IPS-NIHi11 (cell line): Measurements from ENCODE around the gene CITED1.

Experiments
- DNase-seq: peaks from one replicate; pipeline ENCODE4 v3.0.0; 2012; ENCODE audit warnings: mixed read lengths, low spot score

Gene CITED1

GRCh38 chrX:72270316-72270866 is 35.3 kb downstream of the CITED1 start:
- DNase-seq: no peak

GRCh38 chrX:72269671-72270251 is 36.0 kb downstream of the CITED1 start:
- no peak for DNase-seq

GRCh38 chrX:72268597-72269365 is 36.9 kb downstream of the CITED1 start:
- DNase-seq: no peak

- DNase-seq: no peak
Observed at GRCh38 chrX:72265263-72265662, 40.5 kb downstream of the CITED1 start.

DNA sequence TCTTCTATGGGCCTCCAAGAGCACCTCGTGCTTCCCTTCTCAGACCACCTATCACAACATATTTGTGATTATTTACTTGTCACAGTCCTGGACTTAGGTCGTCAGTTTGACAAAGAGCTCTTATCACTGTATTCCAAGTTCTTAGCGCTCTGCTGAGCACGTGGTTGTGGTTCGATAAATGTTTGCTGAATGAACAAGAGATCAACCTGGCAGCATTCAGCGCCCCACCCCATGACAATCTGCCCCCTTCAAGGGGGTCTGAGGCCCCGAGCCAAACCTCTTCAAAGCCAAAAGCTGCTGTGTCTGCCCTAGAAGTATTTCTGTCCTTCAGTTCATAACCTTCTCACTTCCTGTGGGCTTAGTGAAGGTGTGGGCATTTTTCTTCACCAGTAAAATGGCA is 43.6 kb downstream of the CITED1 start:
- DNase-seq: no peak

DNA sequence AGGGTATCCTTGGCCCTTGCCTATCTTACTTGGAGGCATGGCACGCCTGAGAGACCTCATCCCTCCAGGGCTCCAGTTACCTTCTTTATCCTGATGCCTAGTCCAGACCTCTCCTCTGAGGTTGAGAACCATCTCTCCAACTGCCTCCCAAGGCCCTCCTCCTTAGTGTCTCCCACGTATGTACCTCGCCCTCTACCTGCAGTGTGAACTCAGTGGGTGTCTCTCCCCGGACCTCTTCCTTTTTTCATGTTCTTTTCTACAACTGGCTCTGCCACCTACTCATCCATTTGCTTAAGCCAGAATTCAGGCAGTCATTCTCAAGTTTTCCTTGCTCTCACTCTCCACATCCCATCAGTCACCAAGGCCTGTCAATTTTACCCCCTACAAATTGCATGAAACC is 45.3 kb downstream of the CITED1 start:
- no peak for DNase-seq

DNA sequence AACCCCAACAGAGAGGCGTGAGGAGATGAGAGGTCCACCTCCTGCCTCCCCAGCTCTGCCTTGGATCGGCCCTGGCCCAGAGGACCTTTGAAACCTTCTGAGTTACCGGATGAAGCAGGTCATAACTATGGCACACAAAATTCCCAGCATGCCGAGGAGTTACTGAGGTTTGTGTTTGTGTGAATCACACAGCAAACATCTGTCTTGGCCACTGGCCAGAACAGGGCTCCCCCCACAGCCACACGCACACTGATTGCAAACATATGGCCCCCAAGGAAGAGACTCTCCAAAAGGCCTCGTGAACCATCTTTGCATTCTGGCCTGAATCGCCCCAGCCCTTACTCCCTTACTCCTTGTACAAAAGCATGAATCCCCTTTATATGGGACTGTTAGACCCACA is 47.5 kb downstream of the CITED1 start:
- DNase-seq: no peak

DNA sequence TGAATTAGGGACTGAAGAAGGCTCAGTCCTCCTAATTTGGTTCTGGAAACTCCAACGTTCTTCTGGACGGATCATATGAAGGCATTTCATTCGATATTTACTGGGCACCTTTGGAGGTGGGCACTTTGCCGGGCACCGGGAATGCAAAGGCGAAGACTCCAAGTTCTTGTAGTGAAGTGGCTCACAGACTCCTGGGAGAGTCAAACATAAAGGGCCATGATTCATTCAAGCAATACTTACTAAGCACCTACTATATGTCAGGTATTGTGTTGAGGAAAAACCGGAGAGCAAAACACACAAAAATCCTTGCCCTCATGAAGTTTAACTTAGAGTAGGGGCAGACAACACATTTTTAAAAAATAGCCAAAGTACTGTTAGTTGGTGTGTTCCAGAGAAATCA is 49.9 kb downstream of the CITED1 start:
- DNase-seq: no peak

DNA sequence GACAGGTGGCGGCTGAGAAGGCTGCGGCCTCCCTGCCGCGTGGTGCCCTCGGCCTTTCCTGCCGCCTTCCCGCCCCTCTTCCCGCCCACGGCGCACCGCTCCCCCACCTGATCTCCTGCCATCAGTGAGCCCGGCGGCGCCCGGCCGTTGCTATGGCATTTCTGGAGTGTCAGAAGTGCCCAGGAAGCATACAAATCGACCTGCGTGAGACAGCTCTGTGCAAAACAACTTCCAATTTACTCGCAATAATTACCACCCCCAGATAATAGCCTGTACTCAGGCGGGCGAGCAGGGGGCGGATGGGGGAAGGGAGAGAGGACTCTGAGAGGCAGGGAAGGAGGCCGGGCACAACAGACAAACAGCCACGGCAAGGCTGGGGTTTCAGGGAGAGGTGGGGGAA is 50.3 kb downstream of the CITED1 start:
- DNase-seq: peak; percentile 45

DNA sequence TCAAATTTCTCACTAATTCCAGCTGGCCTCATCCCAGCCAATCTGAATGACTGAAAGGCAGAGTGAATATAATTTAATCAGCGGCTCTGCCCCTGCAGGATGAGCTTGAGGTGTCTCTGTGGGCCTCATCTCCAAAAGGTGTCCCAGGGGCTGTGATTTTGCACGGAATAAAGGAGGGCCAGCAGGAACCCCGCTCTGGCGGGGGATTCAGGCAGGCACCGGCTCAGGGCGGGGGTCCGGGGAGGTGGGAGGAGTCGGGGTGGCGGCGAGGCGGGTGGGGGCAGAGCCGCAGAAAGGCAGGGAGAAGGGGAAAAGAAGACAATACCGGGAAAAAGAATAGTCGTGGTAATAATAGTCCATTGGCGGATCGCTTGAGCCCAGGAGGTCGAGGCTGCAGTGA is 50.9 kb downstream of the CITED1 start:
- peak; percentile 56 for DNase-seq

- no peak for DNase-seq
Observed at GRCh38 chrX:72253686-72254085, 52.0 kb downstream of the CITED1 start.
